Progenitor cell of endocrine pancreas (in vitro differentiated cells): Measurements from ENCODE around the gene ADAMTS5. TPM values are rescaled to one million over a fixed set of nuclear protein-coding genes. Genes with fewer than 3 reads are reported as not detected.

Source experiments
- DNase-seq: peaks from one replicate; pipeline ENCODE4 v3.0.0; 2021; ENCODE audit warnings: low spot score; ENCODE audit not compliant: unreplicated experiment
- H3K27ac Mint-ChIP-seq: 2 replicates; pipeline ENCODE4 v1.8.0; 2021; ENCODE audit warnings: mild to moderate bottlenecking, moderate library complexity, mixed read lengths
- H3K27me3 Mint-ChIP-seq: 2 replicates; pipeline ENCODE4 v1.8.0; 2021; ENCODE audit warnings: mixed read lengths
- H3K36me3 Mint-ChIP-seq: 2 replicates; pipeline ENCODE4 v1.8.0; 2022; ENCODE audit warnings: mixed read lengths; ENCODE audit not compliant: insufficient read depth
- H3K4me1 Mint-ChIP-seq: 2 replicates; pipeline ENCODE4 v1.8.0; 2021; ENCODE audit warnings: low read depth, mixed read lengths
- H3K4me3 Mint-ChIP-seq: 2 replicates; pipeline ENCODE4 v1.8.0; 2021; ENCODE audit warnings: low read depth, mild to moderate bottlenecking, moderate library complexity, mixed read lengths
- H3K9me3 Mint-ChIP-seq: 2 replicates; pipeline ENCODE4 v1.8.0; 2021; ENCODE audit warnings: low read depth, mixed read lengths
- total RNA-seq: library from RNA; stranded (reverse); gene quantifications from 2 replicates; pipeline ENCODE4 v1.2.1, GENCODE V29; 2021
- TF ChIP-seq, protein P1 (sequence below): fragments of 200-600 bp; sonication (generic); IDR thresholded peaks from one replicate; pipeline ENCODE4 v1.5.0; 2021; ENCODE audit warnings: antibody characterized with exemption, mild to moderate bottlenecking; ENCODE audit not compliant: unreplicated experiment

The ADAMTS5 gene
- total RNA-seq, 1 donor from 2014 or later: 3.2 TPM

DNA sequence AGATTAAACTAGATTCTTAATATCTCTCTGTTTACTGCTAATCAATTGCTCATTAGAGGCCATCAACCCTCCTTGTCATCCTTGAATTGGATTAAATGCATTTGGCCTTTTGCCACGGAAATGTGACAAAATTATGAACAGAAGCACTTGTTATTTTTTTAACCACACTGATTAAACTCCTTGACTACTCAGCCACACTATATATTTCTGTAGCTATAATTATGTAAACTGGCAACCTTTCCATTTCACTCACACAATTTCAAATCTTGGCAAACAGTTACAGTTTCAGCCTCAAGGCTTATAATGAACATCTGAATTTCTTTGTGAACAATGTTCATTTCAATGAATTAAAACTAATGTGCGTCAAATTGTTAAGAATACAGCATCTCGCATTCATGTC lies 10.1 kb downstream of the ADAMTS5 start:
- Mint-ChIP-seq H3K4me3 (no peak overlapping the region), H3K27ac (no peak overlapping the region), H3K9me3 (no peaks in the 10 kb centered on the region), H3K27me3 (peaks cover 2% of the 10 kb centered on the region), H3K36me3 (no peaks in the 10 kb centered on the region), H3K4me1 (no peaks in the 10 kb centered on the region)
- TF ChIP-seq, protein P1, sequence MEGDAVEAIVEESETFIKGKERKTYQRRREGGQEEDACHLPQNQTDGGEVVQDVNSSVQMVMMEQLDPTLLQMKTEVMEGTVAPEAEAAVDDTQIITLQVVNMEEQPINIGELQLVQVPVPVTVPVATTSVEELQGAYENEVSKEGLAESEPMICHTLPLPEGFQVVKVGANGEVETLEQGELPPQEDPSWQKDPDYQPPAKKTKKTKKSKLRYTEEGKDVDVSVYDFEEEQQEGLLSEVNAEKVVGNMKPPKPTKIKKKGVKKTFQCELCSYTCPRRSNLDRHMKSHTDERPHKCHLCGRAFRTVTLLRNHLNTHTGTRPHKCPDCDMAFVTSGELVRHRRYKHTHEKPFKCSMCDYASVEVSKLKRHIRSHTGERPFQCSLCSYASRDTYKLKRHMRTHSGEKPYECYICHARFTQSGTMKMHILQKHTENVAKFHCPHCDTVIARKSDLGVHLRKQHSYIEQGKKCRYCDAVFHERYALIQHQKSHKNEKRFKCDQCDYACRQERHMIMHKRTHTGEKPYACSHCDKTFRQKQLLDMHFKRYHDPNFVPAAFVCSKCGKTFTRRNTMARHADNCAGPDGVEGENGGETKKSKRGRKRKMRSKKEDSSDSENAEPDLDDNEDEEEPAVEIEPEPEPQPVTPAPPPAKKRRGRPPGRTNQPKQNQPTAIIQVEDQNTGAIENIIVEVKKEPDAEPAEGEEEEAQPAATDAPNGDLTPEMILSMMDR: no peak
- no peak for DNase-seq

DNA sequence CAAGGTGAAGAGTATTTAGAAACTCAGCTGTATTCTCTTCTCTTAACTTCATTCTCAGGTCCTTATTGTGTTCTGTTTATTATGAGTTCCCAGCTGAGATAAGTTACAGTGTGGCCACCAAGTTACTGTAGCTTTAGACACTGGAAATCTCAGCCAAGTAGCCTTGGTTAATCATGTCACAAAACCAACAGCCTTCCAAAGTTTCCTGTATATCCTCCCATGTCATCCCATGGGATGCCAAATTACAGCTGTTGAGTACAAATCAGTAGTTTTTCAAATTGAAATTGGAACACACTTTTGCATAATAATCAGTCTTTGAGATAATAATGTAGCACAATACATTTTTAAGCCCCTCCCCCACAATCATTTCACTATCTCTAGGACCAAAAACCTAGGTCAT lies 10.7 kb downstream of the ADAMTS5 start:
- no peak overlapping the region for H3K4me3 Mint-ChIP-seq
- no peaks in the 10 kb centered on the region for H3K27me3 Mint-ChIP-seq
- TF ChIP-seq, protein P1: no peak
- no peak overlapping the region for H3K27ac Mint-ChIP-seq
- no peaks in the 10 kb centered on the region for H3K4me1 Mint-ChIP-seq
- DNase-seq: no peak
- H3K9me3 Mint-ChIP-seq: no peaks in the 10 kb centered on the region
- H3K36me3 Mint-ChIP-seq: no peaks in the 10 kb centered on the region

DNA sequence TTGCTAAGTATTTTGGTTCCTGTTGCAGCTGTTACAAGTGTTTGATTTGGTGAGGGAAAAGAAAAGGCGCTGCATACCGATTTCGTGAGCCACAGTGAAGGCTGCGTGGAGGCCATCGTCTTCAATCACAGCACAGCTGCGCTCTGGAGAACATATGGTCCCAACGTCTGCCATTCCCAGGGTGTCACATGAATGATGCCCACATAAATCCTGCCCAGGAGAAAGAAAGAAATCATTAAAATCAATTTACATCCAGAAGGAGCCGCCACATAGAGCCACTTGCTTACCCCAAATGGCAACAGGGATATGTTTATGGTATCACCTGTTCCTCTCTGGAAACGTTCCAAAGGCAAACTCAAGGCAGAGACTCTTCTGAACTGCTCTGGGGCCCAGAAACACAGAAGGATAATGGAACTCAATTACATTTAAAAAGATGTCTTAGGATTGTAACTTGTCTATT lies 12.2 kb downstream of the ADAMTS5 start:
- Mint-ChIP-seq H3K27me3 (no peaks in the 10 kb centered on the region), H3K36me3 (no peaks in the 10 kb centered on the region), H3K4me3 (no peak overlapping the region), H3K9me3 (no peaks in the 10 kb centered on the region), H3K27ac (no peak overlapping the region), H3K4me1 (no peaks in the 10 kb centered on the region)
- TF ChIP-seq, protein P1: no peak
- no peak for DNase-seq

DNA sequence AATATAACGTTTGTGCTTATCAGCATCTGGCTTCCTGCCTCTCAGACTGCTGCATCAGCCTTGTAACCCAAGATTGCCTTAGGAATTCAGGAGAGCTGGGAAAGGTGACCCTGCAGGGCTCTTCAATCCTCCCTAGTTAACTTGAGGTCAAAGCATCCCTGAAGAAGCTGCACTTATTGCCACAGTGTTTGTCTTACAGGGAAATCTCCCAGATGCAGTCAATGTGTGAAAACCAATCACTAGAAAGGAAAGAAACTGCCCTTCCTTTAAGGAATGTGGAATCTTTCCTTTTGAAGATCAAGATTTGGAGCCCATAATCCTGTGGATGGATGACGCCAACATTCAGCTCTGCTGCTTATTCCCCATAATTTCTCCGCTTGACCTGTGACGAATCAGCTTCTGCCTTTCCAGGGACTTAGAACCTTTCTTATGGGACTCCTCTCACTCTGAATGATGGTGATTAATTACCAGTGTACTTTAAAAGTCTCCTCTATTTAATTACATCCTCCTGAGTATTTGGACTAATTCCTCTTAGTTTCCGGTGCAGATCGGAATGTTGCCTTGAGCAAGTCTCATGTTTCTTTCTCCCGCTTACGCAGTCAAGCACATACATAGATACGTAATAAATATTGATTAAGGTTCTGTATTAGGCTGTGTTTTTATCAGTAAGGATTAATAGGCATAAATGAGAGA lies 14.4 kb downstream of the ADAMTS5 start:
- Mint-ChIP-seq H3K36me3 (no peaks in the 10 kb centered on the region), H3K9me3 (no peaks in the 10 kb centered on the region), H3K27me3 (no peaks in the 10 kb centered on the region), H3K4me3 (no peak overlapping the region), H3K4me1 (no peaks in the 10 kb centered on the region), H3K27ac (no peak overlapping the region)
- TF ChIP-seq, protein P1: no peak
- no peak for DNase-seq

DNA sequence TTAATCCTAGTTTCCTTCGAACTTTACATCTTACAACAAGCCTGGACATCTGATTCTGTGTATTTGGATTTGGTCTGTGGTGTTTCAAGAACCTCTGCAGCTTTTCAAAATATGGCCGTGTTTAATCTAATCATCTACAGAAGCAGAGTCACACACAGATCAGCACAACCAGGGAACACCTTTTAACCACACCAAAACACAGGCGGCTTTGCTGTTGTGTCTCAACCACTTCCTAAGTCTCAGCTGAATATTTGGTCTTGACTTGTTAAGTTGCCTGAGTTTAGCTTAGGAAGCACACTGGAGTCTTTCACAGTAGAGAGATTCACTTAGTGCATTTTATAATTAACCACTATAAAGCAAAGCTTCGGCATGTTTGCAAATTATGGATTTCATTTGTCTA lies 17.1 kb downstream of the ADAMTS5 start:
- no peak for DNase-seq
- Mint-ChIP-seq H3K36me3 (no peaks in the 10 kb centered on the region), H3K9me3 (no peaks in the 10 kb centered on the region), H3K4me1 (peaks cover 8% of the 10 kb centered on the region), H3K27me3 (no peaks in the 10 kb centered on the region), H3K27ac (no peak overlapping the region), H3K4me3 (no peak overlapping the region)
- TF ChIP-seq, protein P1: no peak
